Astrocyte (in vitro differentiated cells and primary cell): ENCODE results near the gene CDH23. TPM values are rescaled to one million over a fixed set of nuclear protein-coding genes. Genes with fewer than 3 reads are reported as not detected.

Experiments used
- DNase-seq: peaks from one replicate; pipeline ENCODE4 v3.0.0-alpha.2; 2010; ENCODE audit warnings: low read depth
- FAIRE-seq: peaks from 2 replicates; lab custom pipeline; 2011; peaks lifted over from hg19 to GRCh38; lab: Jason Lieb, UNC
- H2AFZ ChIP-seq: 2 replicates; pipeline ENCODE4 v1.6.0; 2012; ENCODE audit warnings: low read depth, low read length, inconsistent platforms
- H3K27ac ChIP-seq: 2 replicates; pipeline ENCODE4 v1.5.1; 2011; ENCODE audit warnings: low read depth, low read length, inconsistent platforms
- H3K27me3 ChIP-seq: 2 replicates; pipeline ENCODE4 v1.6.0; 2011; ENCODE audit warnings: low read length, inconsistent platforms; ENCODE audit not compliant: insufficient read depth
- H3K36me3 ChIP-seq: 2 replicates; pipeline ENCODE4 v1.5.1; 2011; ENCODE audit warnings: low read length, inconsistent platforms; ENCODE audit not compliant: insufficient read depth
- H3K4me1 ChIP-seq: 2 replicates; pipeline ENCODE4 v1.5.1; 2011; ENCODE audit warnings: low read length, inconsistent platforms; ENCODE audit not compliant: insufficient read depth
- H3K4me2 ChIP-seq: 2 replicates; pipeline ENCODE4 v1.6.0; 2012; ENCODE audit warnings: low read length, inconsistent platforms
- H3K4me3 ChIP-seq: 2 replicates; pipeline ENCODE4 v1.5.1; 2011; ENCODE audit warnings: low read depth, mild to moderate bottlenecking, low read length, inconsistent platforms; ENCODE audit not compliant: insufficient read depth
- H3K79me2 ChIP-seq: 2 replicates; pipeline ENCODE4 v1.6.0; 2012; ENCODE audit warnings: mild to moderate bottlenecking, low read length, inconsistent platforms; ENCODE audit not compliant: insufficient read depth
- H3K9ac ChIP-seq: 2 replicates; pipeline ENCODE4 v1.6.0; 2012; ENCODE audit warnings: mild to moderate bottlenecking, low read length, inconsistent platforms
- H3K9me3 ChIP-seq: 2 replicates; pipeline ENCODE4 v1.5.1; 2012; ENCODE audit warnings: low read depth, mild to moderate bottlenecking, low read length, inconsistent platforms; ENCODE audit not compliant: insufficient read depth
- H4K20me1 ChIP-seq: 2 replicates; pipeline ENCODE4 v1.6.0; 2012; ENCODE audit warnings: low read length, inconsistent platforms; ENCODE audit not compliant: insufficient read depth
- H3K27ac Mint-ChIP-seq: one replicate; pipeline ENCODE4 v1.8.0; 2021; ENCODE audit warnings: mild to moderate bottlenecking, mixed read lengths; ENCODE audit not compliant: unreplicated experiment
- H3K27me3 Mint-ChIP-seq: one replicate; pipeline ENCODE4 v1.8.0; 2021; ENCODE audit warnings: low read depth, mixed read lengths; ENCODE audit not compliant: unreplicated experiment
- H3K36me3 Mint-ChIP-seq: one replicate; pipeline ENCODE4 v1.8.0; 2021; ENCODE audit warnings: low read depth, mixed read lengths; ENCODE audit not compliant: unreplicated experiment
- H3K4me1 Mint-ChIP-seq: one replicate; pipeline ENCODE4 v1.8.0; 2021; ENCODE audit warnings: low read depth, mixed read lengths; ENCODE audit not compliant: unreplicated experiment
- H3K4me3 Mint-ChIP-seq: one replicate; pipeline ENCODE4 v1.8.0; 2021; ENCODE audit warnings: mild to moderate bottlenecking, moderate library complexity, mixed read lengths; ENCODE audit not compliant: unreplicated experiment
- H3K9me3 Mint-ChIP-seq: one replicate; pipeline ENCODE4 v1.8.0; 2021; ENCODE audit warnings: mild to moderate bottlenecking, mixed read lengths; ENCODE audit not compliant: unreplicated experiment
- EZH2 ChIP-seq: IDR thresholded peaks from 2 replicates; pipeline ENCODE4 v1.6.1; 2012; ENCODE audit warnings: mild to moderate bottlenecking, low read length, inconsistent platforms; ENCODE audit not compliant: insufficient read depth
- total RNA-seq: library from RNA; stranded (reverse); gene quantifications from 2 replicates; pipeline ENCODE4 v1.2.1, GENCODE V29; 2021
- TF ChIP-seq, protein P1 (sequence below): IDR thresholded peaks from 2 replicates; pipeline ENCODE4 v1.5.1; 2011; ENCODE audit warnings: low read depth, mild to moderate bottlenecking, inconsistent platforms, low read length, moderate library complexity; ENCODE audit not compliant: insufficient read depth

The CDH23 gene
- total RNA-seq, 1 donor from 2014 or later = not detected

DNA sequence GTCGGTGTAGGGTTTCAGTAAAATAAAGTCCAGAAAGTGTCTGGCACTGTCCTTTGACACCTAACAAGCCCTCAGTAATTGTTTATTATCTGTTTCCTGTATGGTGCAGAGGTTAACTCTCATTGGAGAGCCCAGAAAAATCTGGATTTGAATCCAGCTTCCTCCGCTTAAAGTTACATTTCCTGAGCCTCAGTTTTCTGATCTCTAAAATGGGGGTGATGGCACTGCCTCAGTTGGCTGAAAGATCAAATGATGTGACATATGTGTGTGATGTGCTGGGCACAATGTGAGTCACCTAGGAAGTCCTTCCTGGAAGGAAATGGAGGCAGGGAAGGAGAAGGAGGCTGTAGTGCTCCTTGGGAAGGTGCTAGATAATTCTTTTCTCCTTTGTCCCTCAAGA is 14.7 kb upstream of the CDH23 start:
- H3K4me1 ChIP-seq = peaks cover 1% of the 10 kb centered on the region
- TF ChIP-seq, protein P1, sequence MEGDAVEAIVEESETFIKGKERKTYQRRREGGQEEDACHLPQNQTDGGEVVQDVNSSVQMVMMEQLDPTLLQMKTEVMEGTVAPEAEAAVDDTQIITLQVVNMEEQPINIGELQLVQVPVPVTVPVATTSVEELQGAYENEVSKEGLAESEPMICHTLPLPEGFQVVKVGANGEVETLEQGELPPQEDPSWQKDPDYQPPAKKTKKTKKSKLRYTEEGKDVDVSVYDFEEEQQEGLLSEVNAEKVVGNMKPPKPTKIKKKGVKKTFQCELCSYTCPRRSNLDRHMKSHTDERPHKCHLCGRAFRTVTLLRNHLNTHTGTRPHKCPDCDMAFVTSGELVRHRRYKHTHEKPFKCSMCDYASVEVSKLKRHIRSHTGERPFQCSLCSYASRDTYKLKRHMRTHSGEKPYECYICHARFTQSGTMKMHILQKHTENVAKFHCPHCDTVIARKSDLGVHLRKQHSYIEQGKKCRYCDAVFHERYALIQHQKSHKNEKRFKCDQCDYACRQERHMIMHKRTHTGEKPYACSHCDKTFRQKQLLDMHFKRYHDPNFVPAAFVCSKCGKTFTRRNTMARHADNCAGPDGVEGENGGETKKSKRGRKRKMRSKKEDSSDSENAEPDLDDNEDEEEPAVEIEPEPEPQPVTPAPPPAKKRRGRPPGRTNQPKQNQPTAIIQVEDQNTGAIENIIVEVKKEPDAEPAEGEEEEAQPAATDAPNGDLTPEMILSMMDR = no peak
- no peak for TF ChIP-seq EZH2
- DNase-seq = no peak
- Mint-ChIP-seq H3K27ac (no peak overlapping the region), H3K4me1 (no peaks in the 10 kb centered on the region), H3K9me3 (no peaks in the 10 kb centered on the region), H3K27me3 (peaks cover 27% of the 10 kb centered on the region), H3K36me3 (no peaks in the 10 kb centered on the region), H3K4me3 (no peak overlapping the region)
- H3K36me3 ChIP-seq = no peaks in the 10 kb centered on the region
- no peak overlapping the region for H3K4me3 ChIP-seq
- H4K20me1 ChIP-seq = no peaks in the 10 kb centered on the region
- no peak for FAIRE-seq
- no peak overlapping the region for H3K4me2 ChIP-seq
- no peaks in the 10 kb centered on the region for H3K9me3 ChIP-seq
- no peak overlapping the region for H3K27ac ChIP-seq
- H3K27me3 ChIP-seq = peaks cover 9% of the 10 kb centered on the region
- H3K9ac ChIP-seq = no peak overlapping the region
- no peaks in the 10 kb centered on the region for H3K79me2 ChIP-seq
- H2AFZ ChIP-seq = no peak overlapping the region

DNA sequence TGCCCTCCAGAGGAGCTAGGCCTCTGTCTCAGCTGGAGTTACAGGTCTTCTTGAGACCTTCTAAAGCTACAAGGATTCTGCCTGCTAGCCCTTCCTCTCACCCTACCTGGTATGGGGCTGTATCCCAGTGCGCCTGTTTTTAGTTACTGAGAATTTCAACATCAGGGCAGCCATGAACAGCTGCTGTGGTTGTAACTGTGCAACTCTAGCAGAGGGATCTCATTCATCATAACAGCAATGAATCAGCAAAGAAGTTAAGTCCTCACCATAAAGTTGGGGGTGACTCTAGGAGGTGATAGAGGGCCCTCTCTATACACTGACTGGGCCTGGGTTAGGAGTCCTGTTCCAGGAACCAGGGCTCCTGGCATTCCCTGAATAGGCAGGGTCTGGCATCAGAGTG is 14.0 kb upstream of the CDH23 start:
- Histone ChIP-seq H3K27ac (no peak overlapping the region), H3K79me2 (no peaks in the 10 kb centered on the region), H3K4me1 (no peaks in the 10 kb centered on the region), H4K20me1 (no peaks in the 10 kb centered on the region), H3K4me2 (no peak overlapping the region), H3K36me3 (no peaks in the 10 kb centered on the region), H2AFZ (no peak overlapping the region), H3K27me3 (peaks cover 9% of the 10 kb centered on the region), H3K9me3 (no peaks in the 10 kb centered on the region), H3K4me3 (no peak overlapping the region), H3K9ac (no peak overlapping the region)
- no peak overlapping the region for H3K4me3 Mint-ChIP-seq
- TF ChIP-seq, protein P1 = no peak
- no peak for TF ChIP-seq EZH2
- H3K27me3 Mint-ChIP-seq = peaks cover 34% of the 10 kb centered on the region
- no peaks in the 10 kb centered on the region for H3K4me1 Mint-ChIP-seq
- H3K27ac Mint-ChIP-seq = no peak overlapping the region
- H3K9me3 Mint-ChIP-seq = no peaks in the 10 kb centered on the region
- DNase-seq (no peak), FAIRE-seq (no peak)
- H3K36me3 Mint-ChIP-seq = no peaks in the 10 kb centered on the region

DNA sequence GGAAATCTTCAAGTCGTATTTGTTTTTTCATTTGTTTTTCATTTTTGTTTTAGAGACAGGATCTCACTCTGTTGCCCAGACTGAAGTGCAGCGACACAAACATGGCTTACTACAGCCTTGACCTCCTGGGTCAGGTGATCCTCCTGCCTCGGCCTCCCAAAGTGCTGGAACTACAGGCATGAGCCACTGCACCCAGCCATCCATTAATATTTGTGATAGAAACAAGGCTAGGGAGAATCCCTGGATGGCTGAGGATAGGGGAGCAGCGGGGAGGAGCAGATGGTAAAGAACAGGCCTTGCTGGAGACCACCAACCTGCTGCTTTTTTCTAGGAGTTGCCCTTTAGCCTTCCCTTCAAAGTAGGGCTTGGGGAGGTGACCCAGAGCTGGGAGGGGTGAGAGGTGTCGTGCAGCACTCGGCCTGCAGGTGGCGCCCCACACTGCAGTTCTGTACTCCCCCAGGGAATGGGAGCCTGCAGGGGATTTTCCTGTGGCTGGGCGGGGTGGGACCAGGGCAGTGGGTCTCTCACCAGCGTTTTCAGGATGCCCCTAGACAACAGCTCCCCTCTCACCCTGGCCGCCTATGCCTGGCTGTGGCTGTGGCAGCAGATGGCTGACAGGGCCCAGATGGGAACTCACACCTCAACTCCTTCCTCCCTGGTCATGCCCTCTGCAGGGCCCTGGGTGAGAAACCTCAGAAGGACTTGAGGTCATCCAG is 12.6 kb upstream of the CDH23 start:
- Mint-ChIP-seq H3K36me3 (no peaks in the 10 kb centered on the region), H3K4me3 (no peak overlapping the region), H3K9me3 (no peaks in the 10 kb centered on the region), H3K4me1 (no peaks in the 10 kb centered on the region), H3K27me3 (peaks cover 44% of the 10 kb centered on the region), H3K27ac (no peak overlapping the region)
- Histone ChIP-seq H3K9ac (no peak overlapping the region), H3K27ac (no peak overlapping the region), H3K4me1 (no peaks in the 10 kb centered on the region), H3K4me2 (no peak overlapping the region), H3K9me3 (no peaks in the 10 kb centered on the region), H2AFZ (no peak overlapping the region), H4K20me1 (no peaks in the 10 kb centered on the region), H3K27me3 (peaks cover 16% of the 10 kb centered on the region), H3K79me2 (no peaks in the 10 kb centered on the region), H3K4me3 (no peak overlapping the region), H3K36me3 (no peaks in the 10 kb centered on the region)
- TF ChIP-seq, protein P1 = peak; percentile 72
- no peak for TF ChIP-seq EZH2
- DNase-seq (no peak), FAIRE-seq (no peak)
